Left renal pelvis (tissue), 4 donors: Measurements from ENCODE around the gene PHACTR4. TPM values are rescaled to one million over a fixed set of nuclear protein-coding genes. Genes with fewer than 3 reads are reported as not detected.
"Not testable (repeated sequence)": the region's sequence is repeated elsewhere in the genome, so short reads cannot be mapped to it uniquely, and the experiment has no call there.

Source experiments
- DNase-seq, 4 donors: peaks; one replicate each; pipeline ENCODE4 v3.0.0-alpha.2; 2013; ENCODE audit warnings: low read depth in 4 of 4, low spot score in 3 of 4
- polyA plus RNA-seq, 4 donors: library from polyadenylated mRNA; unstranded; fragments of 120-200 nt; gene quantifications; one replicate each; pipeline ENCODE4 v1.2.1, GENCODE V29; 2013; ENCODE audit not compliant: insufficient read length in 4 of 4

The PHACTR4 gene
- polyA plus RNA-seq, 4 donors, result 50.3 to 86.1 (median 81.7) TPM

DNA sequence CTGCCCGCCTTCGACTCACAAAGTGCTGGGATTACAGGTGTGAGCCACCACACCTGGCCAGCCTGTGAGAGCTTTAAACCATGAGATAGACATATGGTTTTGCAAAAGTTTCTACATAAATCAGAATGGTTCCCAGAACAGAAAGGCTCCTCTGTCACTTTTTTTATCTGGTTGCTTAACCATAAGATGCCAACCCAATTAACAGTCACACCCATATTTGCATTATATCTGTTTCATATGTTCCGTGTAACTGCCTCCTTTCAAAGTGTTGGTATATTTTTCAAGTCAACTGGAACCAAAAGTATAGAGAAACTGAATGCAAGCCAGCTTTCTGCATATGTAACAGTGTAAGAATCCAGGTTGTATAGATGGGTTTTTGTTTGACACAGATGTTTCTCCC is 112.6 kb downstream of the PHACTR4 start:
- DNase-seq, result no peak

DNA sequence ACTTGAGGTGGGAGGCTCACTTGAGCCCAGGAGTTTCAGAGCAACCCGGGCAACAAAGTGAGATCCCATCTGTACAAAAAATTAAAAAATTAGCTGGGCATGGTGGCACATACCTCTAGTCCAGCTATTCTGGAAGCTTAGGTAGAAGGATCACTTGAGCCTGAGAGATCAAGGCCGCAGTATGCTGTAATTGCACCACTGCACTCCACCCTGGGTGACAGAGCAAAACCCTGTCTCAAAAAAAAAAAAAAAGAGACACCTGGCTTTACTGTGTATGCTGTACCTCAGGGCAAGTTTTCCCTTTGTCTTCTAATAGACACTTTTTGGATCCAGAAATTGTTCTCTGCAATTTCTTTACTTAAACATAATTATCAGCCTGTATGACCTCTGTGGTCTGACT is 113.2 kb downstream of the PHACTR4 start:
- no peak for DNase-seq

DNA sequence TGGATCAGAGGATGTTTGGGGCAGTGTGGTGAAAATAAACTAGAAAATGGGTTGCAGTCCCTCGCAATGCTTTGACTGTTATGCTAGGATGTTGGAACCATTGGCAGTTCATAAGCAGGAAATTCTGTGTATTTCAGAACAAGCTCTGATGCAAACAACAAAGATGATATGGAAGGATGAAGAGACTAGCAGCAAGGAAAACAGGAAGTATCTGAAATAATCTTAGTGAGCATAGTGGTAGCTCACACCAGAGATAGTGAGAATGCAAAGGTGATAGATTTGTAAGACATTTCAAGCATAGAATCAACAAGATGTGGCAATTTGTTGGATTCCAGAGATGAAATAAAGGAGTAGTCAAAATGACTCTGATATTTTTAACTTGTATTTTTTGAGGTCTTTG is 125.2 kb downstream of the PHACTR4 start:
- no peak for DNase-seq

DNA sequence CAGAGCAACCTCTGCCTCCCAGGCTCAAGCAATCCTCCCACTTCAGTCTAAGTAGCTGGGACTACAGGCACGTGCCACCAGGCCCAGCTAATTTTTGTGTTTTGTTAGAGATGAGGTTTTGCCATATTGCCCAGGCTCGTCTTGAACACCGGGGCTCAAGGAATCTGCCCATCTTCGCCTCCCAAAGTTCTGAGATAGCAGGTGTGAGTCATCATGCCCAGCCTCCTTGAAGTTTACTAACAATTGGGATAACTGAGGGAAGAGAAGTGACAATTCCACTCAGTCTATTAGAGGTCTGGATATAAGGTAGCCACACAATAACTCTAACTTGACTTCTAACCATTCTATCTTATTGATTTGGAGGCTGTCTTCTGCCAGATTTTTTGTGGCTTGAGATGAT is 130.0 kb downstream of the PHACTR4 start:
- DNase-seq, result no peak

DNA sequence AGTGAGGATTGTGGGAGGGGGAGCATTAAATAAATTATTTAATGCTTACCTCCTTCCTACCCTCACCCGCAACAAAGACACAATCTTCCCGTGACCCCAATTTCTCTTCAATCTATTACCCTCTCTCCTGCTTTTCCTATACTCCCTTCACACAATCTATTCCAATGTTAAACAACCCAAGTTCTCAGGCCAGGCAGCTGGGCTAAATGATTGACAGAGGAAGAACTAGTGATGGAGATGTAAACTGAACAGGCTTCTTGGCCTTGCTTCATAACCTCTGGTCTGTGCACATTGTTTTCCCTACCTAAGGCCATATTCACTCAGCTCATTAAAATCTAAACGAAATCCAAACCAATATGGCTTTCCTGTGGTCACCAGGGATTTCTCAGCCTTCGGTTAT is 132.4 kb downstream of the PHACTR4 start:
- DNase-seq, result no peak

DNA sequence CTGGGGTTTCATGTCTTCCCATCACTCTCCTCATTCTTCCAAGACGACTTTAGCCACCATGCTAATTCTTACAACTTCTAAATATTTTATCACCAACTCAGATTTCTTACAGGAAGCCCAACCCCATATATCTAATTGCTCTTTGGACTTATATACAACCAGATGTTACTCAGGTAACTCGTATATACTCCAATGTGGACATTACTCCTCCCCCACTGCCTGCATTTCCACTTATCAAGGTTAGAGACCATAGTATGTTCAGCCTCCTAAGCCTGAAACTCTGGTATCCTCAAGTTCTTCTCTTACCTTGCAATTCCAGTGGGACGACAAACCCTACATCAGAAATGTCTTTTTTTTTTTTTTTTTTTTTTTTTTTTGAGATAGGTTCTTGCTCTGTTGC is 133.6 kb downstream of the PHACTR4 start:
- no peak for DNase-seq

DNA sequence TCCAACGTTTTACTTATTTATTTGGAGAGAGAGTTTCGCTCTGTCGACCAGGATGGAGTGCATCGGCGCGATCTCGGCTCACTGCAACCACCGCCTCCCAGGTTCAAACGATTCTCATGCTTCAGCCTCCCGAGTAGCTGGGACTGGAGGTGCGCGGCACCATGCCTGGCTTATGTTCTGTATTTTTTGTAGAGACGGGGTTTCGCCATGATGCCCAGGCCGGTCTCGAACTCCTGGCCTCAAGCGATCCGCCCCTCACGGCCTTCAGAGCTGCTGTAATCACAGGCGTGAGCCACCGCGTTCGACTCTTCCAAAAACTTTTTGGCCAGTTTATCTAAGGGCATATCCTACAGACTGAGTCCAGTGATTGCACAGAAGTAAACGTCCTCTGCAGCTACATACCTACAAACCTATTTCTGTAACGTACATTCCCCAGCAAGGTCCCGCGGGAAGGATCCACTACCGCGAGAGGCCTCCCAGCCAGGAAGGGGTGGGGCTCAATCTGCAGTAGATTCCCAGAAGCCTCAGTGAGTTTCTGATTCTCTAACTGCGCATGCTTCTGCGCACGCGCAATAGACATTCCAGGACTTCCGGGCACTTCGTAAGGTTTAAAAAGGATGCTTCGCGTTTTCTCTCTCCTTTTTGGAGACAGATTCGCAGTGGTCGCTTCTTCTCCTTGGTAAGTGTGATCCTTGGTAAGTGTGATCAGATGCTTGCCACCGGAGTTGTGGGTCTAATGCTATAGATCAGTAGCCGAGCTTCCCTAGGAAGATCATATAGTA is 136.1 kb downstream of the PHACTR4 start, which contains the start of gene RCC1:
Gene RCC1 (plus strand): TSS at position 638 of the 782 bp plus-strand sequence. CDS start 23,824 bp downstream, outside the sequence.
- peak; percentile 97 to 98 (median 98) for DNase-seq

DNA sequence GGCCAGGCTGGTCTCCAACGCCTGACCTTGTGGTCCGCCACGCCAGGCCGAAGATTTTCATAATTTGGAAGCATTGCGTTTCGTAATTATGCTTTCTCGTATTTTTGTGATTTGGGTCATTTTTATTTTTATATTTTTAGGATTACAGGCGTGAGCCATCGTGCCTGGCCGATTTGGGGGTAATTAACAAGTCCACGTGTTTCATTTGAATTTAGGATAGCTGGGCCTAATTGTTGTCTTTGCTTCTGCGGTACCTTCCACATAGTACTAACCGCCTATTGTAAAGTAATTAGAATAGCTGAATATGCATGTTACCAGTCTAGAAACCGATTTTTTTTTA is 137.3 kb downstream of the PHACTR4 start:
- DNase-seq, result no peak

DNA sequence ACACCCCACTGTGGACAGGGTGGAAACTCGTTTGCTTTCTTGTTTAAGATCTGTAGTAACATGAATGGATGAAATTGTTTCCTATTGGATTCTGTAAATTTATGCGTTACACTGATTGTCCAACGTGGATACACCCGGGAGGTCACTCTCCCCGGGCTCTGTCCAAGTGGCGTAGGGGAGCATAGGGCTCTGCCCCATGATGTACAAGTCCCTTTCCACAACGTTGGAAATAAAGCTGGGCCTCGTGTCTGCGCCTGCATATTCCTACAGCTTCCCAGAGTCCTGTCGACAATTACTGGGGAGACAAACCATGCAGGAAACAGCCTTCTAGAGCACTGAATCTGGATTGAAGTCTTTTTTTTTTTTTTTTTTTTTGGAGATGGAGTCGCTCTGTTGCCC is 137.7 kb downstream of the PHACTR4 start:
- DNase-seq, result no peak

DNA sequence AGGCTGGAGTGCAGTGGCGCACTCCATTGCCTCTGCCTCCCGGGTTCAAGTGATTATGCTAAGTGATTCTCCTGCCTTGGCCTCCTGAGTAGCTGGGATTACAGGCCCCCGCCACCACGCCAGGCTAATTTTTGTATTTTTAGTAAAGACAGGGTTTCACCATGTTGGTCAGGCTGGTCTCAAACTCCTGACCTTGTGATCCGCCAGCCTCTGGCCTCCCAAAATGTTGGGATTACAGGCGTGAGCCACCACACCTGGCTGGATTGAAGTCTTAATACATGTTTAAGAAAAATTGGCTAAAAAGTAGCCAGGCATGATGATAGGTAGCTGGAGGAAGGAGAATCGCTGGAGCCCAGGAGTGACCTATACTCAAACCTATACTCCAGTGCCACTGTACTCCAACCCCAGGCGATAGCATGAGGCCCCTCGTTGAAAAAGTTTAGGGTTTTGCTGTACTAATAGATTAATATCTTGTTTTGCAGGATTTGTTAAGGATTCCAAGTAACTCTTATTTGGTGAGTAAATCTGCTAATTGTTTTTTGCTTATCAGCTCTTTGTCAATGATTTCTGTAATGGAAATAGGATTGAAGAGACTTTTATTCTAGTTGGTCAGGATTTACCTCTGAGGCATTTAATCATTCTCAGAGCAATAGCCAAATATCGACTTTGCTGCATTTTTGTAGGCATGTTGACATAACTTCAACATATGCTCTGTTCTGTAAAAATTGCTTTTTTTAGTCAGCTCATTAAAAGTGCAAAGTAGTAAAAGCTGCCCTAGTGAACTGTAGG is 138.3 kb downstream of the PHACTR4 start:
- no peak for DNase-seq

DNA sequence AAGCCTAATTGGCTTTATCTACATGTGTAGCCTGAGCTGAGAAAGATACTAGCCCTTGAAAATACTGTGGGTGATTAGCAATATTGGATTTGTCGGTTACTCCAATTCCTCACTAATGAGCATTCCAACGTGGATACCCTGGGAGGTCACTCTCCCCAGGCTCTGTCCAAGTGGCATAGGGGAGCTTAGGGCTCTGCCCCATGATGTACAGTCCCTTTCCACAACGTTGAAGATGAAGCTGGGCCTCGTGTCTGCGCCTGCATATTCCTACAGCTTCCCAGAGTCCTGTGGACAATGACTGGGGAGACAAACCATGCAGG is 138.9 kb downstream of the PHACTR4 start:
- DNase-seq, result no peak

DNA sequence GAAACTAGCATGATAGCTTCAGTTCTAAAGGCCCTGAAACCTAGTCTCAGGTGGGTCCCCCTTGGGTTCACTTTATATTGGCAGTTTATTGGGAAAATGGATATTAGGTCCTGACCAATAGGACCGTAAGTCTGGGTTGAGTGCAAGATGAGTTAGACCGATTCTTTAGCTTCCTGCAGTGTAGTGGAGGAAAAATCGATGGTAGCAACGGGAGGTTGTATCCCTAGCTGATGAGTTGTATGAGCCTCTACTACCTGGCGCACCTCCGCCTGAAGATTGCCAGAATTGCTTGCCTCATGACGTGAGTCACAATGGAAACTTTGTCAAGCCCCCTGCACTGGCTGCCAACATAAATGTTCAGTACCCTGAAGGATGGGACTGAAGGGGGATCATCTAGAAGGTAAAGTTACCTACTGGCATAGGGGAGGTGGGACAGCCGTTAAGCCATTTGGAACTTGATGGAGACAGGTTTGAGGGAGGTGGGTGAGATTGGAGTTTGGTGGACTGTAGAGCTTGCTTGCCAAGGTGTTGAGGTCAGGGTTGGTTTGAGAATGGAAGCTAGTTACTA is 140.2 kb downstream of the PHACTR4 start:
- no peak for DNase-seq

DNA sequence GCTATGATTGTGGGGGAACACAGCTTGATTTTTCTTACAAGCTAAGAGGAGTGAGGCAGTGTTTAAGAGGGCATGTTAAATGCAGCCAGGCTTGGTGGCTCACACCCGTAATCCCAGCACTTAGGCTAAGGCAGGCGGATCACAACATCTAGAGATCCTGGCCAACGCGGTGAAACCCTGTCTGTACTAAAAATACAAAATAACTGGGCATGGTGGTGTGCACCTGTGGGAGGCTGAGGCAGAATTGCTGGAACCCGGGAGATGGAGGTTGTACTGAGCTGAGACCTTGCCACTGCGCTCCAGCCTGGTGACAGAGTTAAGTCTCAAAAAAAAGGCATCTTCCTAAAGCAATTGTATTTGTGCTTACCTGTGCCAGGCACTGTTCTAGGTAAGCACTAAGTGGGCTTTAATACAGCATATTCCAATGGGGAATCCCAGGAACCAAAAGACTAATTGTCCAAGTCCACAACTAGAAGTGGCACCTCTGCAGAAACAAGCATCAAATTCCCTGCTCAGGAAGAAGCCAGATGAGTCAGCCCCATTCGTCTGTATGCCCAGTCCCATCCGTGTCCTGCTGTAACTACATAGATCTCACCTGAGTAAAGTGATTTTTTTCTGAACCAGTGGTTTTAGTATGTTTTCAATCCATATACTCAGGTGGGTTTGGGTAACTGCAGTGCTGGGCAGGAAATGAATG is 140.9 kb downstream of the PHACTR4 start:
- DNase-seq, result no peak

DNA sequence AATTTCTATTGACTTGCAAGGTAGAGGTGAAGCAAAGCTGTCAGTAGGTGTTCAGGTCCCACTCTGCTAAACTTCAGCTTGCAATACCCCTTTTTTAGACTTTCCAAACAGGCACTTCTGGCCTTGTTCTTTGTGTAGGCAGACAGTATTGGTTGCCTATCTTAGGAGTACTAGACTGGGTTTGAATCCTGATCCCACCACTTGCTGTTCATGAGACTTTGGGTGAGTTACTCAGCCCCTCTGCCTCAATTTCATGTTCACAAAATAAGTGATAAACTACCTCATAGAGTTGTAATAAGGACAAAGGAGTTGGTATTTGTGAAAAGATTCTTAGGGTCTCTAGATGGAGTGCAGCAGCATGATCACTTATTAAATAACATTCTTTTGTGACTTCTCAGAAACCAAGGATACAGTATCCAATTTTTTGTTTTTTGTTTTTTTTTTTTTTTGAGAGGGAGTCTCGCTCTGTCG is 141.5 kb downstream of the PHACTR4 start:
- DNase-seq, result no peak

DNA sequence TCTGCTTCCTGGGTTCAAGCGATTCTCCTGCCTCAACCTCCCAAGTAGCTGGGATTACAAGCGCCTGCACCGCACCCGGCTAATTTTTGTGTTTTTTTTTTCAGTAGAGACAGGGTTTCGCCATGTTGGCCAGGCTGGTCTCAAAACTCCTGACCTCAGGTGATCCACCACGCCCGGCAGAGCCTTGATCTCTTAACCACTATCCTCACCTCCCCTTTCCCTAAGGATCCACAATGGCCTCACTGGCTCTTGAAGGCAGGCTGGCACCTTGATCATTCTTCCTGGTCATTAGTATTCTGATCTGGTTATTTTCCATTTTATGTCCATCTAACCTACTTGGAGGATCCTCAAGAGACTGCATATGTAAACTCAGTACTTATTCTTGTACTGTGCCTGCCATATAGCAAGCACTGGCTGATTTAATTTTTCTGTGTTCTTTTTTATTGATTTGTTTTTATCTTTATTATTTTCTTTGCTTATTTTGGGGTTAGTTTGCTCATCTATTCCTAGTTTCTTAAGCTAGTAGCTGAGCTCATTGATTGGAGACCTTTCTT is 142.6 kb downstream of the PHACTR4 start:
- no peak for DNase-seq

DNA sequence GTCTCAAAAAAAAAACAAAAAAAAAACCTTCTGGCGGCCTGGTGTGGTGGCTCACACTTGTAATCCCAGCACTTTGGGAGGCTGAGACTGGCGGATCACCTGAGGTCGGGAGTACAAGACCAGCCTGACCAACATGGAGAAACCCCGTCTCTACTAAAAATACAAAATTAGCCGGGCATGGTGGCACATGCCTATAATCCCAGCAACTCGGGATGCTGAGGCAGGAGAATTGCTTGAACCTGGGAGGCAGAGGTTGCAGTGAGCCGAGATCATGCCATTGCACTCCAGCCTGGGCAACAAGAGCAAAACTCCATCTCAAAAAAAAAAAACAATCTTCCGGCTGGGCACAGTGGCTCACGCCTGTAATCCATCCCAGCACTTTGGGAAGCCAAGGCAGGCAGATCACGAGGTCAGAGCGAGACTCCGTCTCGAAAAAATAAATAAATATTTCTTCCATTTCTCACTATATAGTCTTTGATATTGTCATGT is 144.9 kb downstream of the PHACTR4 start:
- not testable (repeated sequence) for DNase-seq

DNA sequence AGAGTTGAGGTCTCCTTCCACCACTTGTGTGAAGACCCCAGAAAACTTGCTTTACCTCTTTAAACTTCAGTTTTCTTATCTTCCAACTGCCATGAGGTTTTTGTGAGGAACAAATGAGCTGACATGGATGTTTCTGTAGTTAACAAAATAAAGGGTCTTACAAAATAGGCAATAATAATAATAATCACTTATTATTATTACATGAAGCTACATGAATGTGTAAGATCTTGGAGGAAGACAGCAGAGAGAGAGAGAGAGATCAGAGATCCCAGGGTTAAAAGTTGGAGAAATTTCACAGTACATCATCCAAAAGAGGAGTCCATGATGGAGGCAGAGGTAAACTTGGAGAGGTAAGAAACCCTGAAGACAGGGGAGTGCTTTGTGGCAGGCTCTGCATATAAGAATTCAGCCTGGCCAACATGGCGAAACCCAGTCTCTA is 147.0 kb downstream of the PHACTR4 start:
- DNase-seq, result no peak

DNA sequence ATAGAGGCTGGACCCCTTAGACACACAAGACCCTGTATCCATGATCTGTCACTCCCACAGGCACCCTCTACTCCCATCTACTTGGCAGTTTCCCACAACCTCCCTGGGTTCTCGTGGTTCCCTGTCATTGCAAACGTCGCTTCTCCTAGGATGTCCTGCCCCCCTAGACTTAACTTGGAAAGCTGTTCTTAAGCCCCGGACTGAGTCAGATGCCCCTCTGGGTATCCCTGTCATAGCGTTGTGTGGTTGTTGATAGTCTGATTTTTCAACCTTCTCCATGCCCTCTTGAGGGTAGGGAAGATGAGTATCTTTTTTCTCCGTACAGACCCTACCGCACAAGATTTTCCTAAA is 148.1 kb downstream of the PHACTR4 start:
- DNase-seq, result no peak

DNA sequence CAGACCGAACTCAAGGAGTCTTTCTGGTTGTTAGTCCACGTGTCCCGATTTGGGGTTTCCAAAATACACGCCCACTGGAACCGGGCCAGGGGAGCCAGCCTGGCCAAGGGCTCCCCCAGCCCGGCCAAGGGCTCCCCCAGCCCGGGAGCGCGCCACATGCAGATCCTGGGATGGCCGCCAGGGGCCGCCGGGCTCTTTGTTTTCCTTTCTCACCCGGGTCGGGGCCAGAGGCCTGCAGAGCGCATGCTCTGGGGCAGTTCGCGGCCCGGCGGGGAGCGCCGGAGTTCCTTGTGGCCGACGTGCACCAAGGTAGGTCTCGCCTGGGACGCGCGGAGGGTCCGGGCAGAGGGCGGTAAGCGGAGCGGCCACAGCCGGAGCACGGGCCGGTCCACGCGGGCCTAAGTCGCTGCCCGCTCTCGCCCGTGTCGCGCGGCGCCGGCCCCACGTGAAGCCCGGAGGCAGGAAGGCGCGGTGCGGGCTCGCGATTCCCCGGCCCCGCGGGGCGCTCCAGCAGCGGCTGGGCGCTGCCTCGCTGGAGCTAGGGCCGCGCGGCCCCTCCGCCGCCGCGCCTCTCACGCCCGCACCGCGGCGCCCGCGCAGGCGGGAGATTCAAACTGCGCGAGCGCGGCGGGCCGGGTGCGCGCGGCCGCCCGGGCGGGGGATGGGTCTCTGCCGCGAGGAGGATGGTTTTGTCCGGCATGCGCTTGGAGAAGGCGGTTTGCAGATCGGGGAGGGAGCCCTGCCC is 148.6 kb downstream of the PHACTR4 start:
- peak; percentile 74 to 81 (median 78) for DNase-seq

DNA sequence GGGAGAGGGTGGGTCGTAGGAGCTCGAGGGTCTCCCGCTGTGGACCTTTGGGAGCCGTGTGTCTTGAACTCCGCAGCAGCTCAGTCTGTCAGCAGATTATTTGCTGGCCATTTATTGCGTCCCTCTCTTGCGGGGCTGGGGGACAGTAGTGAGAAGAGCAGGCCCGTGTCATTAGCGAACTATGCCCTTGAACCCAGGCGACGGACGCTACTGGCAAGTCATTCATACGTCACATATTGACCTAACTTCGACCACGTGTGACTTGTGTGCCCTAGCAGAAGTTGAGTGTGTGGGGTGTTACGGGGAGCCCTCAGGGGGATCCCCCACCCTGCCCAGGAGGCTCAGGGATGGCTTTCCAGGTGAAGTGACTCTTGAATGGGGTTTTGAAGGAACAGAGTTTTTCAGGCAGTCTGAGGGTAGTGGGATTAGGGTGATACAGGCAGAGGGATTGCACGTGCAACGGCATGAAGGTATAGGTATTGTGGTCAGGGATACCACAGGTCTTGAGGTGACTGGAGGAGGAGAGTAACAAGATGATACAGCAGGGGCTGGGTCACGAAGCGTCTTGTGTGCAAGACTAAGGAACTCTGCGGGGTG is 149.3 kb downstream of the PHACTR4 start:
- DNase-seq, result no peak
